Bronchial epithelial cell (primary cell): Measurements from ENCODE around the gene EDEM1. TPM values are rescaled to one million over a fixed set of nuclear protein-coding genes. Genes with fewer than 3 reads are reported as not detected.

Source experiments
- DNase-seq: peaks from one replicate; pipeline ENCODE4 v3.0.0-alpha.2; 2010; ENCODE audit warnings: low read depth
- FAIRE-seq: peaks from 2 replicates; lab custom pipeline; 2011; peaks lifted over from hg19 to GRCh38; lab: Jason Lieb, UNC
- H3K27me3 ChIP-seq: 2 replicates; pipeline ENCODE4 v1.5.1; 2011; ENCODE audit warnings: low read length; ENCODE audit not compliant: control insufficient read depth, insufficient read depth
- H3K36me3 ChIP-seq: 2 replicates; pipeline ENCODE4 v1.5.1; 2011; ENCODE audit warnings: low read length; ENCODE audit not compliant: control insufficient read depth, insufficient read depth
- H3K4me3 ChIP-seq: 2 replicates; pipeline ENCODE4 v1.5.1; 2011; ENCODE audit warnings: mild to moderate bottlenecking, low read depth, low read length, control low read depth
- CTCF ChIP-seq: IDR thresholded peaks from 2 replicates; pipeline ENCODE4 v1.5.1; 2011; ENCODE audit warnings: mild to moderate bottlenecking, moderate library complexity, low read length, control low read depth, inconsistent platforms; ENCODE audit not compliant: insufficient read depth, severe bottlenecking
- total RNA-seq: library from RNA; depleted of rRNA; stranded (reverse); fragments of >200 nt; gene quantifications from 2 replicates; pipeline ENCODE4 v1.2.1, GENCODE V29; 2014

The EDEM1 gene
- total RNA-seq, 1 donor from 2014 or later = 37.6 TPM

DNA sequence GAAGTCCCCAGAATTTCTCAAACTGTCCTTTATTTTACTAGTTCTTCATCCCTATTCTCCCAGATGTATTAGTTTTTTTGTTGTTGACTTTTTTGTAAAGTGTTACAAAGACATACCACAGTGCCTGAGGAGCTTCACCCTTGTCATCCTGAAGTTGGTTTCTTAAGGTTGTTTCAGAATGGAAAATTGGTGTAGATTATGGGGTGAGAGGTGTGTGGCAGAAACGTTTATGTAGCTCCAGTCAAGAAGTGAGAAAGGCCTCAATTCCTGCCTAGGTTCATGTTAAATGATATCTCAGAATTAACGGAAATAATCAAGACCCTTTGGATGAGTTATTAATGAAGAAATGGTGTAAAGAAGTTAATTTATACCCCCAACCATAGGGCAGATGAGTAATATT, 6.8 kb downstream of the EDEM1 start:
- Histone ChIP-seq H3K27me3 (no peaks in the 10 kb centered on the region), H3K4me3 (no peak overlapping the region), H3K36me3 (peaks cover 6% of the 10 kb centered on the region)
- FAIRE-seq = no peak
- no peak for DNase-seq
- TF ChIP-seq CTCF = no peak

- DNase-seq (peak; percentile 96), FAIRE-seq (no peak)
- Histone ChIP-seq H3K4me3 (no peak overlapping the region), H3K36me3 (peaks cover 11% of the 10 kb centered on the region), H3K27me3 (no peaks in the 10 kb centered on the region)
- TF ChIP-seq CTCF = no peak
These were observed 7.4 kb downstream of the EDEM1 start for GRCh38 chr3:5194801-5195509.

DNA sequence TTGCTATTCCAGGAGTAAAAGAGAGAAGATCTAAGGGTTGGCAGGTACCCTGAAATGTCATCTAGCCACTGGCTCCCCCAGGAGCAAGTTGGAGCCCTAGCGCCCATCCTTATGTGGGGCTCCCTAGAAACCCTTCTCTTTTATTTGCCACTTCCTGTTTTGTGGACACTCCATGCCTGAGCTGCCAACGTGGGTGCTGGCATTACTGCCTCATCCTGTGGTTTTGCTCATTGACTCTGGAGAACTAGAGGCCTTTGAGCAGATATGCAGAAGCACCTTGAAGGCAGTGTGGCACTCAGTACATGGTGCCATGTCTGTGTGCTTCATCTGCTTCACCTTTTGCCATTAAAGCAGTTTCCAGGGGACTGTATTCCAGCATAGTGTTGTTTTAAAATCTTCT, 8.1 kb downstream of the EDEM1 start:
- no peaks in the 10 kb centered on the region for H3K27me3 ChIP-seq
- no peak for TF ChIP-seq CTCF
- H3K36me3 ChIP-seq = peaks cover 13% of the 10 kb centered on the region
- no peak overlapping the region for H3K4me3 ChIP-seq
- FAIRE-seq (no peak), DNase-seq (peak; percentile 64)

DNA sequence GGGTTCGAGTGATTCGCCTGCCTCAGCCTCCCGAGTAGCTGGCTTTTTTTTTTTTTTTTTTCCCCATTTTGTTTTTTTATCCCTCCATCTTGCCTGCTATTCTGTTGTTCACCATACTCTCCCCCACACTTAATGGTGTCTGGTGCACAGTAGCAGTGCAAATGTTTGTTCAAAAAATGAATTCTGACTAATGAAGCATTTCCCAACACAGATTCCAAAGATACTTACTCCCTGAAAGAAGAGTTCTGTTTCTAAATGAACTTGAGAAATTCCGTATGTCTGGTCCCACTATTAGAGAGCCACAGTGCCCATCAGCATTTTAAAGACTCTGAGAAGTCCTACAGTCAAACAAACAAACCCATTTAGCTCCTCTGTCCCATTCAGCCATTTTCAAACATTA, 9.5 kb downstream of the EDEM1 start:
- H3K4me3 ChIP-seq = peak overlapping the region; percentile 15
- peak; percentile 85 for DNase-seq

GRCh38 chr3:5197470-5198312, 10.2 kb downstream of the EDEM1 start:
- FAIRE-seq (no peak), DNase-seq (peak; percentile 82)
- Histone ChIP-seq H3K27me3 (no peaks in the 10 kb centered on the region), H3K36me3 (peaks cover 20% of the 10 kb centered on the region), H3K4me3 (peak overlapping the region; percentile 5)
- TF ChIP-seq CTCF = no peak

More for the DNA sequence above, 9.5 kb downstream of the EDEM1 start:
- peaks cover 16% of the 10 kb centered on the region for H3K36me3 ChIP-seq
- H3K27me3 ChIP-seq = no peaks in the 10 kb centered on the region
- FAIRE-seq = no peak
- no peak for TF ChIP-seq CTCF
